Psoas muscle (tissue), 8 donors: ENCODE results near the gene TMEM9. TPM values are rescaled to one million over a fixed set of nuclear protein-coding genes. Genes with fewer than 3 reads are reported as not detected.

Experiments
- ATAC-seq, 4 donors: fragments of 200-7000 bp; cut with Tn5 transposase; one replicate each; pipeline ENCODE4 v1.9.1; 2020; ENCODE audit warnings: moderate library complexity in 3 of 4, mild to moderate bottlenecking in 2 of 4
- DNase-seq, 2 donors: peaks; one replicate each; pipeline ENCODE4 v3.0.0-alpha.2; 2020
- H3K27ac ChIP-seq: fragments of 200-600 bp; one replicate; pipeline ENCODE4 v1.8.0; 2022
- H3K27me3 ChIP-seq, 3 donors: fragments of 200-600 bp in 1 of 3; one replicate each; pipeline versions ENCODE4 v1.6.1 to v1.8.0; 2013 to 2022; ENCODE audit warnings: low read length in 2 of 3, mild to moderate bottlenecking in 2 of 3, moderate library complexity in 1 of 3; ENCODE audit not compliant: insufficient read depth in 3 of 3
- H3K36me3 ChIP-seq, 2 donors: fragments of 200-600 bp in 1 of 2; one replicate each; pipeline versions ENCODE4 v1.6.1 to v1.8.0; 2013 to 2022; ENCODE audit warnings: low read depth in 1 of 2, mild to moderate bottlenecking in 1 of 2, moderate library complexity in 1 of 2; ENCODE audit not compliant: insufficient read depth in 1 of 2
- H3K4me1 ChIP-seq: fragments of 200-600 bp; one replicate; pipeline ENCODE4 v1.8.0; 2022
- H3K4me3 ChIP-seq: fragments of 200-600 bp; one replicate; pipeline ENCODE4 v1.8.0; 2022; ENCODE audit warnings: mild to moderate bottlenecking
- H3K9me3 ChIP-seq: fragments of 200-600 bp; one replicate; pipeline ENCODE4 v1.8.0; 2022
- WGBS, 3 donors: extraction: QIAGEN DNeasy Blood & Tissue Kit; methylation state at CpG; one replicate each; pipeline versions ENCODE4 v1.1.6 to v1.1.7; 2013; 5-methylcytosine and 5-hydroxymethylcytosine counted together
- intact Hi-C, 2 donors: fragments of 100-400 bp; cut with DNase I; formaldehyde crosslinking; loops; one replicate each; pipeline versions ENCODE4 v1.11.0 to v1.14.2; 2022
- polyA plus RNA-seq, 3 donors: library from polyadenylated mRNA; stranded (reverse); fragments of 200-250 nt; gene quantifications; one replicate each; pipeline ENCODE4 v1.2.3, GENCODE V29; 2013
- total RNA-seq, 4 donors: library from RNA; stranded (reverse); fragmentation: NEBNext Ultra II Directional in 2 of 4; extraction: Animal tissue kit (Norgen Biotek cat#: 25700) in 2 of 4; gene quantifications; one replicate each; pipeline versions ENCODE4 v1.2.1 to v1.2.4, GENCODE V29; 2021 to 2023
- TF ChIP-seq, protein P1 (sequence below): fragments of 200-600 bp; IDR thresholded peaks from one replicate; pipeline ENCODE4 v1.8.0; 2022; ENCODE audit warnings: antibody characterized with exemption
- donor health status: healthy with polysubstance abuse.
- donor health status: DM: no; HTN: no; CAD: no; lungs with moderate emphysema.
- donor health status: Bipolar disorder and iron deficiency.
- donor health status: healthy.
- donor health status: DM: yes; HTN: yes; CAD: no.
- donor health status: DM: no; HTN: no; CAD: no.
- donor health status: DM: no; HTN: no; CAD: no.
- donor health status: DM: yes; HTN: yes; CAD: no.

The TMEM9 gene
- total and polyA plus RNA-seq, 7 donors, result 7.2 to 46.3 (median 23.4) TPM

DNA sequence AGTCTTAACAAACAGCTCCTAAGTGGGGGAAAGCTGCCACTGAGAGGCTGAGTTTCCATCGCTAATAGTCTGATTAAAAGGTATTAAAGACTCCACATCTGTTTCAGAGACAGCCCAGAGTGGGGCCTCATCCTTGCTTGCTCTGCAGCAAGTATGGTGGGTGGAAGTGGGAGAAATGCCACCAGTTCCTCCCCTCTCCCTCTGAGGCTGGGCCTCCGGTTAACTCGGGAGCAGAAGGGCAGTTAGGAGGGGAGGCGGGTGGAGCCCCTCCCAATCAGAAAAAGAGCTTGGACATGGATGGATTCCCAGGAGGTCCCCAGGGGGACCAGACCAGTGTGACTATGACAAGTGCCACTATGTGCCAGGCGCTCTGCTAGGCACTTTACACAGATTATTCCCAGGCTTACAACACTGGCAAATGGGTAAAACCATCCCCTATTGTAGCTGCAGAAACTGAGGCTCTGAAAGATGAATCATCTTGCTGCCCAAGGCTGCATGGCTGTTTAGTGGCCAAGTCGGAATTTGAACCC is 15.9 kb downstream of the TMEM9 start:
- no peak for ATAC-seq
- peaks cover 2 to 80% of the 10 kb centered on the region in 2 donors for H3K36me3 ChIP-seq
- intact Hi-C loops, result no loop called here

DNA sequence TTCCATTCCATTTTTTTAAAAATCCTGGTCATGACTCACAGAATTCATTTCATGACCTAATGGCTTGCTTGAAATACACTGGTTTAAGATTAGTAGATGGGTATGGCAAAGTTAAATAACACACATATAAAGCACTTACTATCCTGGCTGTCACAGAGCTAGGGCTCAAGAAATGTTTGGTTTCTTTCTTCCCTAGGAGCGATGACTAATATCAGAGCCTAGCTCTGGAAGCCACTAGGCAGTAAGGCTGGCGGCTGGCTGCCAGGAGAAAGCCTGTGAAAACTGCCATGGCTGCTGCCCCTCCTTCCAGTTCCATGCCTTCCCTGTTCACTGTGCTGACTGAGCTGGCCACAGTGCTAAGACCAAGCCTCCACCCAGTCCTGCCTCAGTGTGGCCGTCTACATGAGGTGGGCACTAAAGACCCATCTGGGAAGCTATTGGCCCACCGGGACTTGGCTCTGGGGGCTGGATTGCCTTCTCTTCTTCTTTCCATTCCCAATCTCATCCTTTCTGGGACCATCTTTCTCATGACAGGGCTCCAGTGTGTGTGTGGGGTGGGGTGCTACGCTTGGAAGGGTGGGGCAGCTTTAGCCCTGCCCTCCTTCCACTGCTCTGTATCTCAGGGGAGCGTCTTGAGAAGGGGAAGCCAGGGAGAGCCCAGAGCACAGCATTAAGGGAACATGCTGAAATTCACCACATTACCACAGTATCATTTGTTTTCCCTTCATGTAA is 16.5 kb downstream of the TMEM9 start:
- ATAC-seq (peak; percentile 36 to 76 (median 60)), DNase-seq (peak; percentile 72 to 84)
- H3K4me3 ChIP-seq, result no peak overlapping the region
- no peaks in the 10 kb centered on the region for H3K27me3 ChIP-seq
- H3K27ac ChIP-seq, result peak overlapping the region; percentile 50
- intact Hi-C loops, result no loop called here
- peaks cover 2 to 74% of the 10 kb centered on the region in 2 donors for H3K36me3 ChIP-seq
- H3K9me3 ChIP-seq, result no peaks in the 10 kb centered on the region
- TF ChIP-seq, protein P1, sequence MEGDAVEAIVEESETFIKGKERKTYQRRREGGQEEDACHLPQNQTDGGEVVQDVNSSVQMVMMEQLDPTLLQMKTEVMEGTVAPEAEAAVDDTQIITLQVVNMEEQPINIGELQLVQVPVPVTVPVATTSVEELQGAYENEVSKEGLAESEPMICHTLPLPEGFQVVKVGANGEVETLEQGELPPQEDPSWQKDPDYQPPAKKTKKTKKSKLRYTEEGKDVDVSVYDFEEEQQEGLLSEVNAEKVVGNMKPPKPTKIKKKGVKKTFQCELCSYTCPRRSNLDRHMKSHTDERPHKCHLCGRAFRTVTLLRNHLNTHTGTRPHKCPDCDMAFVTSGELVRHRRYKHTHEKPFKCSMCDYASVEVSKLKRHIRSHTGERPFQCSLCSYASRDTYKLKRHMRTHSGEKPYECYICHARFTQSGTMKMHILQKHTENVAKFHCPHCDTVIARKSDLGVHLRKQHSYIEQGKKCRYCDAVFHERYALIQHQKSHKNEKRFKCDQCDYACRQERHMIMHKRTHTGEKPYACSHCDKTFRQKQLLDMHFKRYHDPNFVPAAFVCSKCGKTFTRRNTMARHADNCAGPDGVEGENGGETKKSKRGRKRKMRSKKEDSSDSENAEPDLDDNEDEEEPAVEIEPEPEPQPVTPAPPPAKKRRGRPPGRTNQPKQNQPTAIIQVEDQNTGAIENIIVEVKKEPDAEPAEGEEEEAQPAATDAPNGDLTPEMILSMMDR, result no peak
- WGBS, 3 donors, result 78 to 83% (median 79%) methylated on average over 6 of the region's 6 CpGs
- H3K4me1 ChIP-seq, result no peaks in the 10 kb centered on the region

More for the DNA sequence above, 15.9 kb downstream of the TMEM9 start:
- H3K27me3 ChIP-seq, result no peaks in the 10 kb centered on the region
- no peaks in the 10 kb centered on the region for H3K4me1 ChIP-seq
- TF ChIP-seq, protein P1, result no peak
- peak overlapping the region; percentile 23 for H3K27ac ChIP-seq
- DNase-seq, result no peak
- 77 to 80% (median 77%) methylated on average over 6 of the region's 6 CpGs for WGBS, 3 donors
- no peaks in the 10 kb centered on the region for H3K9me3 ChIP-seq
- no peak overlapping the region for H3K4me3 ChIP-seq

DNA sequence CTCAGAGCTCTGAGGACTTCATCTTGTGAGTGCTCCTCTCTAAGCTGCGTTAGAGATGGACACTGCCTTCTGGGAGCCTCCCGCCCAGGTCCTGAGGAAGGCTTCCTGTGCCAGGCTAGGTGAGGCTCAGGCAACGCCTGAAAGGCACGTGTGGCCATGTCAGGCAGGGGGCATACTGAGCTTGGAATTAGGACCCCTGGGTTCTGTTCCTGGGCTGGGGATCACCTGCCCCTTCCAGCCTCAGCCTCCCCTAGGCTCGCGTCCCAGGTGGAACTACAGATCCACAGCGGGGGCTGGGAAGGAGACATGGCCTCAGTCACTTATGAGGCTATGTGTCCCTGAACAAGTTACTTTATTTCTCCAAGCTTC is 17.3 kb downstream of the TMEM9 start:
- Histone ChIP-seq H3K4me1 (no peaks in the 10 kb centered on the region), H3K36me3 (peaks cover 2 to 66% of the 10 kb centered on the region in 2 donors), H3K4me3 (no peak overlapping the region), H3K27ac (no peak overlapping the region), H3K9me3 (no peaks in the 10 kb centered on the region), H3K27me3 (no peaks in the 10 kb centered on the region)
- ATAC-seq, result no peak
- TF ChIP-seq, protein P1, result no peak
- DNase-seq, result no peak
- 90 to 93% (median 93%) methylated on average over 7 of the region's 7 CpGs for WGBS, 3 donors
- intact Hi-C loops, result no loop called here

DNA sequence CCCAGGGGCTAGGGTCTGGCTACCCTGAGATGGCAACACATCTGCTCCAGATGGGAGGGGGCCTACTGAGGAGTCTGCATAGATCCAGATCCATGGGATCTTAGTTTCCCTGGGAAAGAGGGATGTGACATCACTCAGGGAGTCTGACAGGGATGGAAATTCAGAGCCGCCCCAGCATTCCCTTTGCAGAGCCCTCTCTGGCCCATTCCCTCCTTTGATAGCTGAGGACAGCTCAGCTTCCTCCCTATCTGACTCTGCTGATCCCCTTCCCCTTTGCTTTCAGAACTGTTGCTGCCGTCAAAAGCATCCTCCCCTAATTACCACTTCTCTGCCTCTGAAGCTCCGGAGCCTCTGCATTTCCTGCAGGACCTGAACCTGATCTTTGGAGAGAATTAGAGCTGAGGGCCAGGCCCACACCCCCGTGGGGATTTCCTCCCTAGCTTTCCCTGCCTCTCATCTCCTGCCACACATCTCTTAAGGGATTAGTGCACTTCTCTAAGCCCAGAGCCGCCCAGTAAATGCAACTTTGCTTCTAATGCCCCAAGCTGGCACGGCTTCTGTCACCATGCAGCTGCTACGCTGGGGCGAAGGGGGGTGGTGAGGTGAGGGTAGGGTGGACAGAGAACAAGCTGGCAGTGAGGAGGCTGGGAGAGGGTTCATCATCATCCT is 17.8 kb downstream of the TMEM9 start:
- intact Hi-C loops, result no loop called here
- 65 to 71% (median 70%) methylated on average over 8 of the region's 8 CpGs for WGBS, 3 donors
- Histone ChIP-seq H3K4me1 (no peaks in the 10 kb centered on the region), H3K27ac (no peak overlapping the region), H3K36me3 (peaks cover 0 to 61% of the 10 kb centered on the region in 2 donors), H3K4me3 (no peak overlapping the region), H3K27me3 (no peaks in the 10 kb centered on the region), H3K9me3 (no peaks in the 10 kb centered on the region)
- DNase-seq (peak in 1 of 2 donors; percentile 39), ATAC-seq (no peak)
- TF ChIP-seq, protein P1, result no peak
